NB4 (cell line): Measurements from ENCODE around the gene SLC9A3.

Experiments used
- DNase-seq: peaks from one replicate; pipeline ENCODE4 v3.0.0; 2010; ENCODE audit warnings: low read depth
- H3K4me3 ChIP-seq: one replicate; pipeline ENCODE4 v1.5.1; 2011; ENCODE audit warnings: mild to moderate bottlenecking, low read depth, low read length, moderate library complexity
- CTCF ChIP-seq: IDR thresholded peaks from one replicate; pipeline ENCODE4 v1.5.1; 2012; ENCODE audit warnings: low read depth, low read length
- MYC ChIP-seq: IDR thresholded peaks from 2 replicates; pipeline ENCODE4 v1.6.1; 2011; ENCODE audit warnings: low read depth, low read length
- POLR2A ChIP-seq: IDR thresholded peaks from 2 replicates; pipeline ENCODE4 v1.6.1; 2011; ENCODE audit warnings: mild to moderate bottlenecking; ENCODE audit not compliant: insufficient read length; ENCODE audit errors: extremely low read depth
- TF ChIP-seq, protein P1 (sequence below): IDR thresholded peaks from 2 replicates; pipeline ENCODE4 v1.6.1; 2011; ENCODE audit warnings: low read depth, low read length

The SLC9A3 gene

GRCh38 chr5:549229-549628 is 25.0 kb upstream of the SLC9A3 start:
- DNase-seq, result no peak
- no peak overlapping the region for H3K4me3 ChIP-seq
- TF ChIP-seq, protein P1, sequence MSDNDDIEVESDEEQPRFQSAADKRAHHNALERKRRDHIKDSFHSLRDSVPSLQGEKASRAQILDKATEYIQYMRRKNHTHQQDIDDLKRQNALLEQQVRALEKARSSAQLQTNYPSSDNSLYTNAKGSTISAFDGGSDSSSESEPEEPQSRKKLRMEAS, result no peak
- TF ChIP-seq CTCF (no peak), MYC (no peak), POLR2A (no peak)

- TF ChIP-seq, protein P1, result no peak
- TF ChIP-seq MYC (no peak), CTCF (no peak), POLR2A (no peak)
- peak; percentile 73 for DNase-seq
Measured at GRCh38 chr5:548256-548655, 24.0 kb upstream of the SLC9A3 start.

DNA sequence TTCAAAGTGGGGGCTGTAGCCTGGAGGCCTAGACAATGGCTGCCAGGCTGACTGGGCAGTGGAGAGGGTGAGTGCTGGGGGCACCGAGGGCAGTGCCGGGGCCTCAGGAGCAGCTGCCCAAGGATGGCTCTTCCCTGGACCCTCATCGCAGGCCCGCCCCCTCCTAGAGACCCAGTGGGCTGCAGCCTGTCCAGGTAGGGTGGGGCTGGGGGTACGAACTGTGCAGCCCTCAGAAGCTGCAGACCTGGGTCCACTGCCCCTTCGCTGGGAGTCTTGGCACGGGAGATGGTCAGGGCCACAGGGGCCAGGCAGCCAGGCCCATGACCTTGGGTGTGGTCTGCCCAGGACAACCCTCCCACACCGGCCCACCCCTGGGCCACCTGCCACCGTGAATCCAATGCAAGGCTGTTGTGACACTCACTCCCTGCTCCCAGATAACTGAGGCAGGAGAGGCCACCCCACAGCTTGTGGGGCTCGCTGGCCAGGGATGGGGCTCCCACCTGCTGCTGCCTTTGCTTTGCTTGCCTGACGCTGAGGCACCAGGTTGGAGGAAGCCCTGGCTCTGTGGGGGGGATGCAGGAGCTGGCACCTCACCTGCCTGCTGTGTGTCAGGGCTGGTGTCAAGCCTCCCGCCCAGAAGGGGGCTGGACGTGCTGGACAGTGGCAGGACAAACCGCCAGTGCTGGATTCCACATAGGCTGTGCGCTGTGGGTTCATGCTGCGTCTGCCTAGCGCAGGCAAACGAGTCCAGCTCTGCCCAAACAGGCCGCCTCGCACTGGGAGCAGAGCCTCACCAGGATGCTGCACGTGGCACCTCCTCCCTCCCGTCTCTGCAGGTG is 23.1 kb upstream of the SLC9A3 start:
- no peak for DNase-seq
- TF ChIP-seq MYC, result no peak
- no peak overlapping the region for H3K4me3 ChIP-seq

More at GRCh38 chr5:548256-548655, 24.0 kb upstream of the SLC9A3 start:
- H3K4me3 ChIP-seq, result no peak overlapping the region

DNA sequence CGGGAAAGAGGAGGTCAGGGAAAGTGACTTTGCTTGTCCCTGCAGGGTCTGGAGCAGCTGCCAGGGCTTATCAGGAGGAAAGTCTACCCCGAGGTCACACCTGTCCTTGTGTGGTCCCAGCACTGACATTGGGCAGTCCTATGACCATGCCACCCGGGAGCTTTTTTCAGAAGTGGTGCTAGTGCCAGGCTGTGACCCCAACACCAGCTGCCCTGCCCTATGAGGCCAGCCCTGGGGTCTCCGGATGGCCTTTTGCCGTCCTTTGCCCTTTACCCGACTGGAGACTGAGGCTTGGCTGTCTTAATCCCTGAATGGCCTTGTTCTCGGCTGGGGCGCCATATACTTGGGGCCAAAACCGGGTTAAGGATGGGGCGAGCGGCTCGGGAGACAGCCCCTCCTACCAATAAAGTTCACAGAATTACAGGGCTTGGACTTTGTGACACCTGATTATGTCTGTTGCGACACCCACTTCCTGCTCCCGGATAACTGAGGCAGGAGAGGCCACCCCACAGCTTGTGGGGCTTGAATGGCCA is 22.2 kb upstream of the SLC9A3 start:
- H3K4me3 ChIP-seq, result no peak overlapping the region
- no peak for DNase-seq
- TF ChIP-seq CTCF (no peak), MYC (no peak), POLR2A (no peak)
- TF ChIP-seq, protein P1, result no peak

DNA sequence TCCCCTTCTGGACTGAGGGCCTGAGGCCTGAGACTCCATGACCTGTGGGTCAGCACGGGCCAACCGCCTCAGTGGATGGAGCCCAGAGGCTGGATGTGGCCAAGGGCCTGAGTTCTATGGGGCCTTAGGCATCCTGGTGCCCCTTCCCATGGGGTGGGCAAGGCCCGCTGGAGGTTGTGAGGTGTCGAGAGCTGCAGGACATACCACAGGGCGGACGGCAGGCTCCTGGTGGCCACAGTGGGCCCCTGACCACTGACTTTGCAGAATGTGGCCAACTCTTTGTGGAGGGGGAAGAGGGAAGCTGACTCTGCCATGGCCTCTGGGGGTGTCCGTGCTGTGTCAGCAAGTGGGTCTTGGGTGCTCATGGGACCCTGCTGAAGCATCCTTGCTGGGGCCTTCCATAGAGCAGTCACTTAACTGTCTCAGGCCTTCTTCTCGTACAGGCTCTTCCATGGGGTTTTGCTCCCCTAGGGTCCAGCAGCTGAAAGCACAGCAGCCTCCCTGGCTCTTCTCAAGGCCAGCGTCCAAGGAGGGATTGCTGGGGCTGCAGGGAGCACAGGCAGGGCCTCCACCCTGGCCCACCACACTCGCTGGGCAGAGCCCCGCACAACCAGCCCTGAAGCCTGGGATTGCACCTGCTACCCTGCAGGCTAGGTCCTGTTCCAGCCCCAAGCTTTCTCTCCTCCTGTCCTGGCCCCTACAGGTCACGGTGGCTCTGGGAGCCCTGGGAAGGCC is 21.6 kb upstream of the SLC9A3 start:
- no peak for DNase-seq
- TF ChIP-seq CTCF (no peak), MYC (no peak), POLR2A (no peak)
- TF ChIP-seq, protein P1, result no peak
- H3K4me3 ChIP-seq, result no peak overlapping the region

GRCh38 chr5:544675-545355 is 20.6 kb upstream of the SLC9A3 start:
- TF ChIP-seq CTCF (no peak), MYC (no peak), POLR2A (no peak)
- TF ChIP-seq, protein P1, result no peak
- DNase-seq, result no peak
- no peak overlapping the region for H3K4me3 ChIP-seq
